Endometrial microvascular endothelial cells (primary cell): ENCODE data around the gene CEP57. TPM values are rescaled to one million over a fixed set of nuclear protein-coding genes. Genes with fewer than 3 reads are reported as not detected.
"Not testable (repeated sequence)": the region's sequence is repeated elsewhere in the genome, so short reads cannot be mapped to it uniquely, and the experiment has no call there.

Experiments used
- in situ Hi-C: cut with HindIII; loops from 2 replicates; pipeline ENCODE4 v1.10.0; 2017; ENCODE audit warnings: low sequenced_read_pairs, low pct_unique_long_range_greater_than_20kb; ENCODE audit errors: inconsistent ontology term
- total RNA-seq: library from RNA; depleted of rRNA; stranded (reverse); fragments of >200 nt; gene quantifications from one replicate; pipeline ENCODE4 v1.2.3, GENCODE V29; 2015; ENCODE audit errors: inconsistent ontology term

Gene CEP57
- total RNA-seq, 1 donor from 2014 or later = 21.4 TPM

- in situ Hi-C loops = no loop called here
Measured at GRCh38 chr11:95845167-95845566, 54.9 kb downstream of the CEP57 start.

GRCh38 chr11:95849087-95849825 lies 59.0 kb downstream of the CEP57 start:
- in situ Hi-C loops = no loop called here

GRCh38 chr11:95850137-95850536 lies 59.8 kb downstream of the CEP57 start:
- in situ Hi-C loops = no loop called here

GRCh38 chr11:95853138-95853537 lies 62.8 kb downstream of the CEP57 start:
- in situ Hi-C loops = no loop called here

- in situ Hi-C loops = no loop called here
Measured at GRCh38 chr11:95853862-95854261, 63.6 kb downstream of the CEP57 start.

GRCh38 chr11:95854362-95854761 lies 64.1 kb downstream of the CEP57 start:
- in situ Hi-C loops = not testable (repeated sequence)

- in situ Hi-C loops = not testable (repeated sequence)
Measured at GRCh38 chr11:95860024-95860423, 69.7 kb downstream of the CEP57 start.

- in situ Hi-C loops = no loop called here
Measured at GRCh38 chr11:95863486-95864140, 73.3 kb downstream of the CEP57 start.

GRCh38 chr11:95867105-95867504 lies 76.8 kb downstream of the CEP57 start:
- in situ Hi-C loops = no loop called here

- in situ Hi-C loops = not testable (repeated sequence)
Measured at GRCh38 chr11:95870877-95871276, 80.6 kb downstream of the CEP57 start.

- in situ Hi-C loops = no loop called here
Measured at GRCh38 chr11:95877291-95877690, 87.0 kb downstream of the CEP57 start.

Other genes starting within 250 kb of the CEP57 start
- gene FAM76B, start 716 bp upstream of the CEP57 start, total RNA-seq = 7.7 TPM
- gene MTMR2, start 133.6 kb downstream of the CEP57 start, total RNA-seq = 62.0 TPM